GM12873 (cell line): ENCODE results near the gene AMMECR1.

ENCODE experiments used
- CTCF ChIP-seq: IDR thresholded peaks from 2 replicates; pipeline ENCODE4 v1.5.1; 2012; ENCODE audit warnings: low read depth, mild to moderate bottlenecking, moderate library complexity, low read length, control low read depth; ENCODE audit not compliant: insufficient read depth; ENCODE audit errors: missing control alignments

Gene AMMECR1

GRCh38 chrX:110331444-110332030 is 13.7 kb upstream of the AMMECR1 start:
- TF ChIP-seq CTCF, result no peak

GRCh38 chrX:110327336-110327735 is 9.5 kb upstream of the AMMECR1 start:
- TF ChIP-seq CTCF, result no peak

- no peak for TF ChIP-seq CTCF
Measured at GRCh38 chrX:110326712-110327111, 8.8 kb upstream of the AMMECR1 start.

- no peak for TF ChIP-seq CTCF
Measured at GRCh38 chrX:110322603-110323002, 4.7 kb upstream of the AMMECR1 start.

GRCh38 chrX:110321670-110322069 is 3.8 kb upstream of the AMMECR1 start:
- no peak for TF ChIP-seq CTCF

GRCh38 chrX:110321081-110321480 is 3.2 kb upstream of the AMMECR1 start:
- no peak for TF ChIP-seq CTCF

GRCh38 chrX:110320381-110320987 is 2.6 kb upstream of the AMMECR1 start:
- no peak for TF ChIP-seq CTCF
